GM21381 (cell line): ENCODE measurements around the gene OR1M1.

Experiments
- ATAC-seq: cut with Tn5 transposase; IDR thresholded peaks from one replicate; pipeline ENCODE4 v1.9.1; 2021; ENCODE audit warnings: mild to moderate bottlenecking, moderate library complexity; ENCODE audit not compliant: unreplicated experiment

Gene OR1M1

GRCh38 chr19:9073806-9074205 lies 13.1 kb upstream of the OR1M1 start:
- ATAC-seq = no peak

- no peak for ATAC-seq
Measured at GRCh38 chr19:9075064-9075949, 11.6 kb upstream of the OR1M1 start.

GRCh38 chr19:9076901-9077300 lies 10.0 kb upstream of the OR1M1 start:
- ATAC-seq = no peak

- no peak for ATAC-seq
Measured at GRCh38 chr19:9078651-9079050, 8.2 kb upstream of the OR1M1 start.

GRCh38 chr19:9107375-9107774 lies 20.5 kb downstream of the OR1M1 start, which contains the start of gene OR7G2:
Gene OR7G2, minus strand, starts transcription at chr19:9107475. Its CDS starts 4,232 bp downstream, at chr19:9103243.
- ATAC-seq = no peak

- no peak for ATAC-seq
Measured at GRCh38 chr19:9109959-9110358, 23.1 kb downstream of the OR1M1 start.

- ATAC-seq = no peak
Measured at GRCh38 chr19:9115307-9115813, 28.5 kb downstream of the OR1M1 start, which contains the start of gene OR7G1. Gene OR7G1, minus strand, starts transcription at chr19:9115763. Its CDS starts 0 bp downstream, at chr19:9115763.

GRCh38 chr19:9116547-9116946 lies 29.7 kb downstream of the OR1M1 start:
- no peak for ATAC-seq

- no peak for ATAC-seq
Measured at GRCh38 chr19:9126900-9127405, 40.1 kb downstream of the OR1M1 start, which contains the start of gene OR7G3. Gene OR7G3, minus strand, starts transcription at chr19:9126950. Its CDS starts 0 bp downstream, at chr19:9126950.

- ATAC-seq = no peak
Measured at GRCh38 chr19:9128171-9128570, 41.3 kb downstream of the OR1M1 start.

- ATAC-seq = no peak
Measured at GRCh38 chr19:9130965-9131364, 44.1 kb downstream of the OR1M1 start.

GRCh38 chr19:9132422-9132821 lies 45.6 kb downstream of the OR1M1 start:
- ATAC-seq = no peak

- ATAC-seq = no peak
Measured at GRCh38 chr19:9139609-9140158, 52.8 kb downstream of the OR1M1 start.

- ATAC-seq = peak; percentile 96
Measured at GRCh38 chr19:9140159-9140874, 53.5 kb downstream of the OR1M1 start, which contains the start of gene ZNF317. Gene ZNF317, plus strand, starts transcription at chr19:9140397. Its CDS starts 15,620 bp downstream, at chr19:9156017.

GRCh38 chr19:9144920-9145319 lies 58.1 kb downstream of the OR1M1 start:
- ATAC-seq = no peak
